Naive B cell (primary cell): ENCODE data around the gene OR8H3. TPM values are rescaled to one million over a fixed set of nuclear protein-coding genes. Genes with fewer than 3 reads are reported as not detected.
A peak's percentile ranks its signal among the peaks of the same experiment; 100 is the strongest.
"Not testable (repeated sequence)": the region's sequence is repeated elsewhere in the genome, so short reads cannot be mapped to it uniquely, and the experiment has no call there.

Experiments
- ATAC-seq, 2 donors: fragments of 150-1000 bp; cut with Tn5 transposase; 2 replicates each; pipeline ENCODE4 v1.10.0; 2021; ENCODE audit warnings: low read depth in 2 of 2, mild to moderate bottlenecking in 2 of 2, moderate library complexity in 2 of 2
- DNase-seq: peaks from one replicate; pipeline ENCODE4 v3.0.0; 2022
- H3K27ac Mint-ChIP-seq, 6 donors: one replicate each; pipeline ENCODE4 v1.8.0; 2020 to 2022; ENCODE audit warnings: mild to moderate bottlenecking in 6 of 6, mixed read lengths in 6 of 6, moderate library complexity in 5 of 6, inconsistent platforms in 2 of 6
- H3K27me3 Mint-ChIP-seq, 3 donors: one replicate each; pipeline ENCODE4 v1.8.0; 2021 to 2022; ENCODE audit warnings: mixed read lengths in 3 of 3, mild to moderate bottlenecking in 1 of 3
- H3K36me3 Mint-ChIP-seq, 2 donors: one replicate each; pipeline ENCODE4 v1.8.0; 2020 to 2022; ENCODE audit warnings: mixed read lengths in 2 of 2, inconsistent platforms in 1 of 2, mild to moderate bottlenecking in 1 of 2
- H3K4me1 Mint-ChIP-seq, 3 donors: one replicate each; pipeline ENCODE4 v1.8.0; 2020 to 2022; ENCODE audit warnings: mixed read lengths in 3 of 3, inconsistent platforms in 1 of 3, mild to moderate bottlenecking in 1 of 3, moderate library complexity in 1 of 3
- H3K4me3 Mint-ChIP-seq, 8 donors: one replicate each; pipeline ENCODE4 v1.8.0; 2020 to 2022; ENCODE audit warnings: mild to moderate bottlenecking in 8 of 8, mixed read lengths in 8 of 8, moderate library complexity in 8 of 8, inconsistent platforms in 2 of 8
- H3K9me3 Mint-ChIP-seq, 7 donors: one replicate each; pipeline ENCODE4 v1.8.0; 2020 to 2022; ENCODE audit warnings: mixed read lengths in 7 of 7, mild to moderate bottlenecking in 5 of 7, inconsistent platforms in 2 of 7, moderate library complexity in 1 of 7
- polyA plus RNA-seq, 6 donors: library from polyadenylated mRNA; unstranded; fragments of 300-500 nt; fragmentation: Illumina TruSeq; gene quantifications; one replicate each; pipeline ENCODE4 v1.2.3, GENCODE V29; 2021; ENCODE audit warnings: low read depth in 6 of 6

OR8H3 gene
- not detected for polyA plus RNA-seq

GRCh38 chr11:56122073-56122472 lies at the start of gene OR8H3:
Gene OR8H3, plus strand, starts transcription at chr11:56122373. Its CDS starts 0 bp downstream, at chr11:56122373.
- Mint-ChIP-seq H3K27ac (no peak within 1 kb of the TSS), H3K4me1 (no peaks in the 10 kb centered on the region), H3K27me3 (no peaks in the 10 kb centered on the region), H3K9me3 (peaks cover 2 to 14% (median 7%) of the 10 kb centered on the region in 7 donors), H3K4me3 (no peak within 1 kb of the TSS), H3K36me3 (no peaks in the 10 kb centered on the region)
- no peak for DNase-seq
- no peak for ATAC-seq

- Mint-ChIP-seq H3K9me3 (peaks cover 0 to 11% (median 4%) of the 10 kb centered on the region in 7 donors), H3K27me3 (no peaks in the 10 kb centered on the region), H3K27ac (no peak overlapping the region)
Measured at GRCh38 chr11:56089697-56090096, 32.5 kb upstream of the OR8H3 start.

GRCh38 chr11:56093008-56093407 lies 29.2 kb upstream of the OR8H3 start, which contains the start of gene OR8I2:
Gene OR8I2, plus strand, starts transcription at chr11:56093308. Its CDS starts 0 bp downstream, at chr11:56093308.
- H3K27ac Mint-ChIP-seq, result peak within 1 kb of the TSS in 1 of 6 donors; percentile 45
- DNase-seq, result no peak
- H3K36me3 Mint-ChIP-seq, result no peaks in the 10 kb centered on the region
- H3K4me3 Mint-ChIP-seq, result no peak within 1 kb of the TSS
- H3K4me1 Mint-ChIP-seq, result no peaks in the 10 kb centered on the region
- peaks cover 0 to 9% (median 1%) of the 10 kb centered on the region in 7 donors for H3K9me3 Mint-ChIP-seq
- no peak for ATAC-seq
- H3K27me3 Mint-ChIP-seq, result no peaks in the 10 kb centered on the region

More at GRCh38 chr11:56089697-56090096, 32.5 kb upstream of the OR8H3 start:
- Mint-ChIP-seq H3K4me1 (no peaks in the 10 kb centered on the region), H3K36me3 (no peaks in the 10 kb centered on the region), H3K4me3 (no peak overlapping the region)
- DNase-seq (no peak), ATAC-seq (no peak)

- Mint-ChIP-seq H3K4me3 (no peak within 1 kb of the TSS), H3K27me3 (no peaks in the 10 kb centered on the region), H3K36me3 (no peaks in the 10 kb centered on the region), H3K4me1 (no peaks in the 10 kb centered on the region), H3K27ac (no peak within 1 kb of the TSS), H3K9me3 (peaks cover 6 to 22% (median 9%) of the 10 kb centered on the region in 7 donors)
- DNase-seq (no peak), ATAC-seq (no peak)
Measured at GRCh38 chr11:56103210-56103737, 18.9 kb upstream of the OR8H3 start, which contains the start of gene OR8H2. Gene OR8H2, plus strand, starts transcription at chr11:56103687. Its CDS starts 1,356 bp downstream, at chr11:56105043.

GRCh38 chr11:56140151-56140661 lies 18.0 kb downstream of the OR8H3 start, which contains the start of gene OR8J3:
Gene OR8J3, minus strand, starts transcription at chr11:56140201. Its CDS starts 2,483 bp downstream, at chr11:56137718.
- H3K27me3 Mint-ChIP-seq, result no peaks in the 10 kb centered on the region
- H3K9me3 Mint-ChIP-seq, result peaks cover 0 to 39% (median 4%) of the 10 kb centered on the region in 7 donors
- no peak within 1 kb of the TSS for H3K27ac Mint-ChIP-seq

GRCh38 chr11:56143681-56144080 lies 21.5 kb downstream of the OR8H3 start:
- H3K9me3 Mint-ChIP-seq, result peaks cover 0 to 22% (median 4%) of the 10 kb centered on the region in 7 donors
- not testable (repeated sequence) for H3K4me1 Mint-ChIP-seq, H3K4me3 Mint-ChIP-seq, DNase-seq, ATAC-seq, H3K27ac Mint-ChIP-seq, H3K36me3 Mint-ChIP-seq, H3K27me3 Mint-ChIP-seq

More at GRCh38 chr11:56140151-56140661, 18.0 kb downstream of the OR8H3 start, which contains the start of gene OR8J3:
- Mint-ChIP-seq H3K4me1 (no peaks in the 10 kb centered on the region), H3K4me3 (no peak within 1 kb of the TSS), H3K36me3 (no peaks in the 10 kb centered on the region)
- no peak for ATAC-seq
- DNase-seq, result no peak

- Mint-ChIP-seq H3K4me1 (no peaks in the 10 kb centered on the region), H3K9me3 (peaks cover 2 to 26% (median 18%) of the 10 kb centered on the region in 7 donors), H3K27me3 (no peaks in the 10 kb centered on the region), H3K4me3 (no peak overlapping the region), H3K36me3 (no peaks in the 10 kb centered on the region), H3K27ac (no peak overlapping the region)
- DNase-seq (no peak), ATAC-seq (no peak)
Measured at GRCh38 chr11:56151376-56151775, 29.2 kb downstream of the OR8H3 start.

GRCh38 chr11:56152333-56152732 lies 30.2 kb downstream of the OR8H3 start:
- peaks cover 8 to 28% (median 20%) of the 10 kb centered on the region in 7 donors for H3K9me3 Mint-ChIP-seq
- H3K27me3 Mint-ChIP-seq, result no peaks in the 10 kb centered on the region
- no peaks in the 10 kb centered on the region for H3K36me3 Mint-ChIP-seq
- DNase-seq (no peak), ATAC-seq (no peak)
- no peaks in the 10 kb centered on the region for H3K4me1 Mint-ChIP-seq
- no peak overlapping the region for H3K27ac Mint-ChIP-seq
- no peak overlapping the region for H3K4me3 Mint-ChIP-seq

- Mint-ChIP-seq H3K4me1 (no peaks in the 10 kb centered on the region), H3K36me3 (no peaks in the 10 kb centered on the region), H3K9me3 (peaks cover 4 to 19% (median 12%) of the 10 kb centered on the region in 7 donors), H3K27ac (no peak within 1 kb of the TSS), H3K4me3 (no peak within 1 kb of the TSS), H3K27me3 (no peaks in the 10 kb centered on the region)
- no peak for ATAC-seq
- no peak for DNase-seq
Measured at GRCh38 chr11:56160217-56160616, 38.0 kb downstream of the OR8H3 start, which contains the start of gene OR8K5. Gene OR8K5, minus strand, starts transcription at chr11:56160317. Its CDS starts 0 bp downstream, at chr11:56160317.

GRCh38 chr11:56163804-56164203 lies 41.6 kb downstream of the OR8H3 start:
- no peak for ATAC-seq
- no peak for DNase-seq
- peaks cover 0 to 8% (median 5%) of the 10 kb centered on the region in 7 donors for H3K9me3 Mint-ChIP-seq
- H3K4me1 Mint-ChIP-seq, result no peaks in the 10 kb centered on the region
- no peak overlapping the region for H3K4me3 Mint-ChIP-seq
- H3K27me3 Mint-ChIP-seq, result no peaks in the 10 kb centered on the region
- H3K36me3 Mint-ChIP-seq, result no peaks in the 10 kb centered on the region
- no peak overlapping the region for H3K27ac Mint-ChIP-seq

- no peak for DNase-seq
- no peak for ATAC-seq
- no peak overlapping the region for H3K27ac Mint-ChIP-seq
- H3K27me3 Mint-ChIP-seq, result no peaks in the 10 kb centered on the region
- H3K4me1 Mint-ChIP-seq, result peaks cover 0 to 4% (median 0%) of the 10 kb centered on the region in 3 donors
- peaks cover 0 to 5% (median 3%) of the 10 kb centered on the region in 7 donors for H3K9me3 Mint-ChIP-seq
- no peak overlapping the region for H3K4me3 Mint-ChIP-seq
- H3K36me3 Mint-ChIP-seq, result no peaks in the 10 kb centered on the region
Measured at GRCh38 chr11:56172256-56172830, 50.2 kb downstream of the OR8H3 start.
